TTC549 (cell line): Measurements from ENCODE around the gene SDCCAG8.
"Not testable (repeated sequence)": the region's sequence is repeated elsewhere in the genome, so short reads cannot be mapped to it uniquely, and the experiment has no call there.

ENCODE experiments used
- FAIRE-seq: peaks from 2 replicates; lab custom pipeline; 2012; peaks lifted over from hg19 to GRCh38; lab: Jason Lieb, UNC

SDCCAG8 gene

DNA sequence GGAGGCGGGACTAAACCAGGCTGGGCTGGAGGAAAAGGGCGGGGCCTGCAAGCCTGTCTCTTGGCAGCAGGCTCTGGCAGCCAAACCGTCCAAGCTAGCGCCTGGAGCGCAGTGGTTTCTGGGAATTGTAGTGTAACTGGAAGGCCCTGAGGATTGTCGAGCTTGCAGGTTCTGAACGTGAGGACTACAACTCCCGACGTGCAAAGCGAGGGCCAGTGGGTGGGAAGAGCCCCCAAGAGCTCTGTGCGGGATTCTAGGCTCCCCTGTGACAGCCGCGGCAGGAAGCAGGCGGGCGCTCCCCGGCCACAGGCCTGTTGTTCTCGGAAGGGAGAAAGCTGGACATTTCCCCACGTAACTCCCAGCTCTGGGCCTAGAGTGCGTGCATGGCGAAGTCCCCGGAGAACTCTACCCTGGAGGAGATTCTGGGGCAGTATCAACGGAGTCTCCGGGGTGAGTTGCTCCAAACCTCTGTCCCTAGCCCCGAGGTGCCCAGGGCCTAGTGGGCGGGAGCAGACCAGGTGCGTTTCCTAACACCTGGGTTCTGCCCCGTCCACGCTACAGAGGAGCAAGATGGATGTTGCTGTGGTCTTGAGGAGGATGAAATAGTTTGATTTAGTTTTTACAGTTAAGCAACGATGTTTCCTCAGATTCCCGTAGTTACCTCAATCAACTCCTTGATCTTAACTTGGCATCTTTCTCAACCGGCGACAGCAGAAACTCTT, at the start of gene SDCCAG8:
TSS of gene SDCCAG8 (plus strand) at position 251 of the 722 bp plus-strand sequence. CDS start at position 384, 133 bp downstream.
- peak; percentile 99 for FAIRE-seq

DNA sequence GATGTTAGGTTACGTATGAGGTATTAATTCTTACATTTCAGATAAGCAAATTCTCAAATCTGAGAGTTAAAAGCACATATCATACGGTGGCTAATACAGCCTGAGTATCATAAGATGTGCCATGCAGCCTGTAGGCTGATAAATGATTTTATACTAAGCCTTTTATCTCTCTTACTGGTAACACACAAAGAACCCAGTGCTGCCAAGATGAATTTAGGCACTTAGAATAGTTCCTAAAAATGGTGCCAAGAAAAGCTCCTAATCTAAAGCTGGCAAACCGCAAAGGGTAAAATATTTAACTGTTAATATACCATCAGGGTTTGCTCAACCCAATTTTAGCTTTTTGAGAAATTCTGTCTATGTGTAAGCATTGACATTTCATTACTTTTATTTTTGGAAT, 43.9 kb upstream of the SDCCAG8 start:
- not testable (repeated sequence) for FAIRE-seq

DNA sequence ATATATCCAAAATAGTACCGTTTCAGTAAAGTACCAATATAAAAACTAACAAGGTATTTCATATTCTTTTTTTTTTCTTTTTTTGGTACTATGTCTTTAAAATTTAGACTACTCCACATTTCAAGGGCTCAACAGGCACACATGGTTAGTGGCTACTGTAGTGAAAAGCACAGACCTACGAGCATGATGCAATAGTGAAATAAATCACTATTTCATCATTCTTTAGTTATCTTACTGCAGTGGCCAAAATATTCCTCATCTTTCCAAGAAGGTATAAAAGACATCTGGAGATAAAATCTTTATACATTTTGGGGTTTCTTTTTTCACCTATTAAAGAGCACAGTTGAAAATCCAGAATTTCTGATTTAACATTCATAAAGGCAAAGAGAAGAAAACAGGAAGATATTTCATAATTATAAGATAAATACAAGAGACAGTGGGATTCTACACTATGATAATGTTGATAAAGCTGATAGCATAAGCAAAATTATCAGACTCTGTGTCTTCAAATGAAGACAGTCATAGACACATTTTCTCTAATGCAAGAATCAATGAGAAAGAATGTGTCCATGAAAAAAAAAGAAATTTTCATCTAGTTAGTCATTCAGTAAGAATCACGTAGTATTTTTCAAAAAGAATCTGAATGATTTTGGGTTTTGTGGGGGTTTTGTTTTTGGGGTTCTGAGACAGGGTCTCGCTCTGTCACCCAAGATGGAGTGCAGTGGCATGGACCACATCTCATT, 42.6 kb upstream of the SDCCAG8 start:
- peak; percentile 5 for FAIRE-seq

DNA sequence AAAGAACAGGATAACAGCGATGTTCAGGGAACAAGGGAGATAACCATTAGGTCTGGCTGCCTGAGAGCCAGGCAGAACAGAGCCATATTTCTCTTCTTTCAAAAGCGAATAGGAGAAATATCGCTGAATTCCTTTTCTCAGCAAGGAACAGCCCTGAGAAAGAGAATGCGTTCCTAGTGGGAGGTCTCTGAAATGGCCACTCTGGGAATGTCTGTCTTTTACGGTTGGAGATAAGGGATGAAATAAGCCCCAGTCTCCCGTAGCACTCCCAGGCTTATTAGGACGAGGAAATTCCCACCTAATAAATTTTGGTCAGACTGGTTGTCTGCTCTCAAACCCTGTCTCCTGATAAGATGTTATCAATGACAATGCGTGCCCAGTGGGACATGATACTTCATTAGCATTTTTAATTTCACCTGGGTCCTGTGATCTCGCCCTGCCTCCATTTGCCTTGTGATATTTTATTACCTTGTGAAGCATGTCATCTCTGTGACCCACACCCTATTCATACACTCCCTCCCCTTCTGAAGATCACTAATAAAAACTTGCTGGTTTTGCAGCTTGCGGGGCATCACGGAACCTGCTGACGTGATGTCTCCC, 40.5 kb upstream of the SDCCAG8 start:
- FAIRE-seq: not testable (repeated sequence)

DNA sequence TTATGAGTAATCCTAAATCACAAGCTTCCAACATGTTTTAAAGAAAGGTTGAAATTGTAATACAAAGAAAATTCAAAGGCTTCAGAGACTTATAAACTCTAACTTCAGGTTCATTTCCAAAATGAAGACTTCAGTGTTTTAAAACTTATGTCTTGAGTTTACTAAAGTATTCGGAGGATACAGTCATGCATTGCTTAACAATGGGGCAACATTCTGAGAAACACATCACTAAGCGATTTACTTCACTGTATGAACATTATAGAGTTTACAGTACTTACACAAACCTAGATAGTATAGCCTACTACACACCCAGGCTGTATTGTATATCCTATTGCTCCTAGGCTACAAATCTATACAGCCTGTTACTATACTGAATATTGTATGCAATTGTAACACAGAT, 39.1 kb upstream of the SDCCAG8 start:
- FAIRE-seq: no peak

DNA sequence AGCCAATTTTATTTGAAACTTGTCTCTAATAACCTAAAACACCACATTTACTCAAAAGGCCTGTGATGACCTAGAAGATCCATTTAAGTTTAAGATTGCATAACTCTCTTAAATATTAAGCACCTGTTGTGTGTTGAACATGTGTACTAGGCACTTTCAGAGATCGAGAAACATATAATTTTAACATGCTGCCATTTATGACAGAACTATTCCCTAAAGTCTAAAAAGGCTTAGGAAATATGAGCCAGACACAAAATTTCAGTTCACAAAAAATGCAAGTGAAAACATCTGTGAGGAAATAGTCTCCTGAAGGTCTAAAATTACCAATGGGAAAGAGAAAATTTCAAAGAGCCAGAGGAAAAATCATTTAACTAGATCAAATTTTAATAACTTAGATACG, 38.5 kb upstream of the SDCCAG8 start:
- no peak for FAIRE-seq

DNA sequence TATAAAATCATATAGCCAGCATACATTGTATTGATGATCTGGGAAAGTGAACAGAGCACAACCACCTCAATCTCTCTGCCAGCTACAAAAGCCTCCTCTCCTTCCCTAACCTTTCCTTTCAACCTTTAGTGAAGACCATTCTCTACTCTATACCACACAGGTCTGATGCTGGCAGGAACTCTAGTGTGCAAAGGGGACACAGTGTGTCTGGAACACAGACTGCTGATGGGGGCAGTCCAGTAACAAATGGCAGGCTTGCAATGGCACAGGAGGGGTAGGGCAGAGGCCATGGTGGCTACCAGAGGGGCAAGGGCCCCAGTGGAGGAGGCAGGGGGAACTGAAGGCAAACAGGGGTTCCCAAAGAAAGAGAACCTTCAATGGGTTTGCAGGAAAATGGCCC, 37.8 kb upstream of the SDCCAG8 start:
- FAIRE-seq: no peak

DNA sequence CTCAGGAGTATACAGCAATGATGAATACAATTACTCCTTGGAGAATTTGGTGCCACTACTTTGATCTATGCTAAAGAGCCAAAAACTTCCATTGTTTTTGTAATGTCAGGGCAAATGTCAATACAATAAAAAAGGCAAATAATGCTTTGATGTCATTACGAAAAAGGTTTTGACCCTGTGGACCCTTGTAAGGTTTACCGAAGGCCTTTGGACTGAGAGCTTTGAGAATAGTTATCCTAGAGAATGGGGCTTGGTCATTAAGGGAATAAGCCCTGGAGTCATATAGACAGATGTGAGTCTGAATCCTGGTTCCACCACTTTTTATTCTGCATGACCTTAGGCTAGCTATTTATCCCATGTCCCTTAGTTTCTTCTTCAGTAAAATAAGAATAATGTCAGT, 28.2 kb upstream of the SDCCAG8 start:
- no peak for FAIRE-seq

DNA sequence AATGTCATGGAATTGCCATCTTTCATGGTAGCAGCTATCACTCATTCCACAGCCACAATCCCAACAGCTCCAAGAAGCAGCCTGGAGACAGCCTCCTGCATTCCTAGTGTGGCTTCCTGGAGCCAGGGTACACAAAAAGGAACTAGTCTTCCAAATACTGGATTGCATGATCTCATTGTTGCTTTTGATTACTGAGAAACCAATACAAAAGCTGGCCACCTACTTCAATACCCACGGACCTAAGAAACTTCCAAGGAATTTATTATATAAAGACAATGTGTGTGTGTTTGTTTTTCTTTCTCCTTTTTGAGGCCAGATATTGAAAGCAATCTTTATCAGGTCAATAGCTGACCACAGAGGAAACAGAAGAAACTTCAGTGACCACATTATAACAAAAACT, 26.3 kb upstream of the SDCCAG8 start:
- FAIRE-seq: no peak

DNA sequence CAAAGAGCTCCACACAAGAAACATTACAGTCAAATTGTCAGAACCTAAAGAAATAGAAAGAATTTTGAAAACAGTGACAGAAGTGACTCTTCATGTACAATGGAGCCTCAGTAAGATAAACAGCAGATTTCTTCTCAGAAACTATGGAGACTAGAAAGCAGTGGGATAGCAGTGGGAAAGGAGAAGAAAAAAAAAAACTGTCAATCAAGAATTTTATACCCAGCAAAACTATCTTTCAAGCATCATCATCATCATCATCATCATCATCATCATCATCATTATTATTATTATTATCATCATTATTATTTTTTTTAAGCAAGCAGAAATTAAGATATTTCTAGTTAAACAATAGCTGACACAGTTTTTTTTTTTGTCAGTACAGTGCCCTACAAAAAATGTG, 24.9 kb upstream of the SDCCAG8 start:
- FAIRE-seq: peak; percentile 65

DNA sequence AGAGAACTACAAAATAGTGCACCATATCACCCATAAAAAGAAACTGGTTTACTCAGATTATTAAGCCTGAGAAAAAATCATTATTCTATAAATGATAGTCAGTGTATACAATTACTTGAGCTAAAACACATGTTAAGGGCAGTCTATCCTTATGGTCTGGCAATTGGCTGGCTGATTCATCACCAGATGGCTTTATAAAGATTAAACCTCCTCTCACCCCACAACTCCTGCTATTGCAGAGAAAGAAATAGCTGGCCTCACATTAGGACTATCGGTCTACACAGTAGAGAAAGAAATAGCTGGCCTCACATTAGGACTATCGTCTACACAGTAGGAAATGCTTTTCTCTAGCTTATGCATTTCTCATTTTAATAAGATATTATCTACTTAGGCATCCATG, 21.9 kb upstream of the SDCCAG8 start:
- FAIRE-seq: no peak

DNA sequence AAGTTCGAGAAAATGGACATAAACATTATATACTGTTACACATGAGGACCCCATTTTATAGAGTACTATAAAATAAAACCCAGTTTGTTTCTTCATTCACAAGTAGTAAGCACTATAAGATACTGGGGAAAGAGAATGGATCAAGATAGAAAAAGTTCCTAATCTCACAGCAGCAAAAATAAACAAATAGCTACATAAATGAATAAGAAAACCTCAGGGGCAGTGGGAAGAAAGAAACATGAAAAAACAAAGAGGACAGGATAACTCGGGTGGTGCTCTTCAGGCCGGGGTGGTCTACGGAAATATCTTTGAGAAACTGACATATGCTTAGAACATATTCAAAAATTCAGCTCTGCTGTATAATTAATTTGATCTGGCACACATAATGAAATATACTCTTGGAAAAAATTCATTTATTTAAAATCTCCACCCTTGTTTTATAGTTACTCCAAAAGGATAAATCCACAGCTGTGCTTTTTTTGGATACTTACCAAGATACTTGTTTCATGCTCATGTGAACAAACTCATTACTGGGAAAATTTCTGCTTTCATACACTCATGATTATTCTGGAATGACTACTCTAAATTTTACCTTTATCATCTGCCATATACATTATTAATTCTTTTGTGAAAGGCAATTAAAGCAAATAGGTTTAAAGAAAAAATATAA, 20.7 kb upstream of the SDCCAG8 start:
- FAIRE-seq: no peak

DNA sequence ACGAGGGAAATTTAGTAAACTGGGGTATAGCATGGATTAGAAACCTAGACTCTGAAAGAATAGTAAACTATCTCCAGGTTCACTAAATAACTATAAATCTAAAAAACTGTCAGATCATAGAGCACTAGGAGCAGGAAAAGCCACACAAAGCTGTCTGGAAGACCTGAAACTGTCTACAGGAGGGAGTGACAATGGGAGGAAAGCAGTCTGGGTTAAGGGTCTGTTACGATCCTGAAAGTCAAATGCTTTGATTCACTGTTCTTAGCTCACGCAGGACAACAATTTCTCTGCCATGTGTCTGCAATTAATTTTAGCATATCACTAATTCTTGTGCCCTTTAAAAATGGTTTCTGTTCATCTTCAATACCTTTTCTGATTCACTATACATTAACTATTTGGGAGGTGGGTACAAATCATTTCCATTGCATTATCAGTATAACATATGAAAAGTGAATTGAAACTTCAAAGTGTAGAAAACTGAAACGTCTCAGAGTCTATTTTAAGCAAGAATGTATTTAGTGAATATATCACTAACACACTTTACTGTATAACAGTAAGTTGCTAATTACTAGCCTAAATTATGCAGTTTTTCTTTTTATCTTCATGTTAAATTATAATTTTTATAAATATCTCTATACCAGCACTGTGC, 19.1 kb upstream of the SDCCAG8 start:
- no peak for FAIRE-seq

DNA sequence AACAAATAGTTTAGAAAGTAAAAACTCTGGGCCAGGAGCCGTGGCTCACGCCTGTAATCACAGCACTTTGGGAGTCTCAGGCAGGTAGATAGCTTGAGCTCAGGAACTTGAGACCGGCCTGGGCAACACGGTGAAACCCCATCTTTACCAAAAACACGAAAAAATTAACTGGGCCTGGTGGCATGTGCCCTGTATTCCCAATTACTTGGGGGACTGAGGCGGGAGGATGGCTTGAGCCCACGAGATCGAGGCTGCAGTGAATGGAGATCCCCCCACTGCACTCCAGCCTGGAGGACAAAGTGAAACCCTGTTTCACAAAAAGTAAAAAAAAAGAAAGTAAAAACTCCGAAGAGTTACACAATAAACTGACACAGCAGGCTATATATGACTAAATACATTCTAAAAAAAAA, 11.4 kb upstream of the SDCCAG8 start:
- no peak for FAIRE-seq

DNA sequence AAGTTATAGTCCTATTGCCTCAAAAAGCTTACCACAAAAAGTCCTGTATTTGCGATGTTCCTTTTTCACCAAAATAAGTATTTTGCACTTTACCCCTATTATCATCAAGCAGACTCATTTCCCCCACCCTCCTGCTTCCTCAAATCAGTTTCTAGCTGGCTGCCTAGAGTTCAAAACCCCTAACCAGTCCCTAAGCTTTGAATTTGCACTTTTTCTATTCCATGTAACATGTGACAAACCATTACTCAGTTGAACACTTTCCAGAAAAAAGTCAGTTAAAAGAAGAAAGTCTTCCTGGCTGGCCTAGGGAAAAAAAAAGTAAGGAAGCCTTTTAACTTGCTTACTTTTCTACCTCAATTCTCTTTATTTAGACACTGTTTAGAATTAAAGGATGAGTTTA, 8.9 kb upstream of the SDCCAG8 start:
- no peak for FAIRE-seq

DNA sequence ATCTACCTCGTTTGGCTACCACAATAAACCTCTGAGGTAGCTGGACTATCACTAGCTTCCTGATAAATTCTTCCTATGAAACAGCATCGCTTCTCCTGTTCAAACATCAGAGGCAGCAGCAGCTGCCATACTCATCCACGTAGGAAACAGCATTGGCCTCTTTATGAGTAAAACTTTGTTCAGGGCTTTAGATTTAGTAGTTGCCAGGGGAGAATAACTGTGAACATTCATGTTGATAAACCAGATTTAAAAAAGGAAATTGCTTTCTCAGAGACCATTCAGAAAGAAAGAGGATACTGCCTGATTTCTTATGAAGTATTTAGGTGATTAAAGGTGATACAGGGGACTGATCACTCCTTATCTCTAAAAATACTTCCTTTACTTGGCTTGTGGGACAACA, 7.9 kb upstream of the SDCCAG8 start:
- FAIRE-seq: no peak

DNA sequence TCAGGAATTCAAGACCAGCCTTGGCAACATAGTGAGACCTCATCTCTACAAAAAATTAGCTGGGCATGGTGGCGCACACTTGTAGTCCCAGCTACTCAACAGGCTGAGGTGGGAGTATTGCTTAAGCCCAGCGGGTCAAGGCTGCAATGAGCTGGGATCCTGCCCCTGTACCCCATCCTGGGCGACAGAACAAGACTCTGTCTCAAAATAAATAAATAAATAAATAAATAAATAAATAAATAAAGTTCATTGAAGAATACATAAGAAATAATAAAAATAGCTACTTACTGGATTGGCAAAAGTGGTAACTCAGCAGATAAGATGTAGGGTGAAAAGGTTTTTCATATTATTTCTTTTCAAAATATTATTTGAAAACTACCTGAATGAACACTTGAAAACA, 6.6 kb upstream of the SDCCAG8 start:
- FAIRE-seq: no peak

DNA sequence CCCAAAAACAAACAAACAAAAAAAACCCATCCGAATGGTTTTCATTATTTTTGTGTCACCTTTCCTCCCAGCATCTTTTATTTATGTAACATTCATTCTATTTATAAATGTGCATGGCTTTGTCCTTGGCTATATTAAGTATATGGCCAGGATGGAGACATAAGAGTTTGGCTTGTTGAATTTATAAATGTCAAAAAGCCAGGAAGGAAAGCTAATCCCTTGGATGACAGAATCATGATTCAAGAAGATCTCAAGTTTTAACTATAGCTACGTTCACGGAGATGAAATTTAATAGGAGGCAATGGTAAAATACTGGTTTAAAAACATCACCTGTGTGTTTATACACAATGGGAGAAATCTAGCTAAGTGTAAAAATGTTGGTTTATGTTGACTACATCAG, 5.7 kb upstream of the SDCCAG8 start:
- FAIRE-seq: no peak

DNA sequence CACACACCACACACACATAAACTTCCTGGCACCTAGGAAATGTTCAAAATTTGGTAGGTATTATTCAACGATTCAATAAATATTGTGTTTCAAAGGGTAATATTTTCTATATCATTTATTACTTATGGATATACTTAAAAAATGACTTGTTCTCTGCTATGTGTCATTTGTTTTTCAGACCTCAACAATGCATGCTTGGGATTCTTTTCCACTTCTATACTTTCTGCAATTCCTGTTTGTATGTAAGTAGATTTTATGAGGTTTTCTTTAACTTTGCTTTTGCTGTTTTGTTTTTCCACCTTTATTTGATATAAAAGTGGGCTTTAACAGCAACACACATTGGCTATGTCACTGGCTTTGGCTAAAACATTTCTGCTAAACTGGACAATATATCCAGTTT, 4.3 kb upstream of the SDCCAG8 start:
- no peak for FAIRE-seq

DNA sequence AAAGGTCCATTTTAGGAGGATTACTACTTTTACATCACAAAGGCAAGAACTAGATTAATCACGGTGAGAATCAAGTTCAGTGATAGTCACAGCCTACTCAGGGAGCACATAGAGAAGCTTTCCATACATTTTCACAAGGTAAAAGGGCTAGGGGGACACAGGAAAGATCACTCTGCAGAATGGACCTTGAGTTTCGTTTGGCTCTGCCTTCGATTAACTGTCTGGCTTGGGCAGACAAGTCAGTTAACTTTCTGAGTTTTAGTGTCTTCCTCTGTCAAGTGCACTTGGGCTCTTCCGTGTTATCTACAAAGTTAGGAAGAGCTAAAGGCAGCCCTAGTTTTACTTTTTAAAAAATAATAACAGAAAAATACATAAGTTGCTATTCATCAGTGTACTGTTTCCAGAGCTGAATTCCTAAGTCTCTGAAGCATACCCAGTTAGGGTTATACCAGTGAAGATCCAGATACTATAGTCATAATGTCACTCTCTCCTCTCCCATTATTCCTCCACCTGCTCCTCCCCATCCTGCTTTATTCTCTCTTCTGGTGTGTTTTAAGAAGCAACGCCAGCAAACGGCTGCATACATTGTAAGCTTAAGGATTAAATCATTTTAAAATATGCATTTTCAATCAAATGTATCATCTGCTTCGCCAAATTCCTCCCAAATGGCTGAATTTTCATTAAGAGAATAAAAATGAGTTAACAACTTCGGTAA, 2.5 kb upstream of the SDCCAG8 start:
- no peak for FAIRE-seq

DNA sequence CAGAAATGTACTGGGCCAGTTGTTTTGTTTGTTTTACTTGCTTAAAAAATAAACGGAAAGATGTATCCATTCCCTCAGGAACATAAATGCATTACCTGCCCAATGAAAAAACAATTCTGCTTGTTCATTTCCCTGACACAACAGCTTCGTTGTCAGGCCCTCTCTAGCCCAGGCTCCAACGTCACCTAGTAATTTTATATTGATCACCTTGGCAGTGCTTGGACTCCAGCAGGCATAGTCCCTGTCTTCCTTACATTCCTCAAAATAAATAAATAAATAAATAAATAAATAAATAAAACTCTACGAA, 2.0 kb upstream of the SDCCAG8 start:
- FAIRE-seq: no peak
